Measurements from ENCODE around the gene ZFYVE27. TPM values are rescaled to one million over a fixed set of nuclear protein-coding genes. Genes with fewer than 3 reads are reported as not detected.
A peak's percentile ranks its signal among the peaks of the same experiment; 100 is the strongest.

ZFYVE27 gene
- total RNA-seq, 1 experiment from 2014 or later: 41.6 TPM

DNA sequence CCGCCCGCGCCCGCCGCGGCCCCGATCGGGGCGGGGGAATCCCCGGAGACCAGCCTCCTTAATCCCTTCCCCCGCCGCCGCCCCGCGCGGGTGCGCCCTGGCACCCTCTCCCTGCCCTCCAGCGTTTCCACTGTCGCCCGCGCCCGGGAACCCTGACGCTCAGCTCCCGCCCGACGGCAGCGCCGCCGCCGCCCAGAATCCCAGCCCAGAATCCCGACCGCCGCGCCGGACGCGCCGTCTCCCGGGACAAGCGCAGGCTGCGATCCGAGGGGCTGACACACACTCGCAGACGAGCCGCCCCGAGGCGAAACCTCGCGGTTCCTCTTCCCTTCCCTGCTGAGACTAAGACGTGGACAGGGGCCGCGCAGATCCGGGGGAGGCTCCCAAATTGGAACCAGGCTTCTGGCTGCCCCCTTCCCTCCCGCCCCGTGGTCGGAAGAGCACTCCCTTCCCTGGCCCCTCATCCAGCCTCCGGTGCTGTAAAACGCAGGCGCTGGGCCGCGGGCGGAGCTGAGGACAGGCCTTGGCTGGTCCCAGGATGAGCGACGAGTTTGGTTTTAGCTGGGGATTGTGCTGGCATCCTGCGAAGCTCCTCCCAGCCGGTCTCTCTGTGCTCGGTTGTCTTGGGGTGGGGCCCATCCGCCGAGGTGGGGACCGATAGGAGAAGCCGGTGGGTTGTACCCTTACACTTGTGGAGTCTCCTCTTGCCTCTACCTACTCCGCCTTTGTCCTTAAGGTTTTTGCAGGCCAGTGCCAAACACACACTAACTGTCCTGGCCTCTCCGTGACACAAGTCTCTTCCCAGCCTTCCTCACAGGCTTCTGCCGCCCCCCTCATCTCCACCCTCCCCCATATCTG is 22.3 kb upstream of the ZFYVE27 start:
- peaks cover 19% of the 10 kb centered on the region for H3K4me1 Mint-ChIP-seq (ENCODE audit: low read depth, unreplicated experiment)
- TSS peak; percentile 23 for BruUV-seq (replicated peaks)
- Histone ChIP-seq H3K36me3 (ENCODE audit: control insufficient read depth, insufficient read depth, low read length) (no peaks in the 10 kb centered on the region), H3K4me1 (peaks cover 19% of the 10 kb centered on the region), H3K9me3 (no peaks in the 10 kb centered on the region), H3K4me3 (ENCODE audit: low read depth, low read length) (peak overlapping the region; percentile 89), H3K27me3 (replicated peaks; ENCODE audit: control insufficient read depth, insufficient read depth, low read length) (no peaks in the 10 kb centered on the region)
- H3K4me3 Mint-ChIP-seq (ENCODE audit: unreplicated experiment): peak overlapping the region; percentile 92
- H3K27ac Mint-ChIP-seq (ENCODE audit: unreplicated experiment): peak overlapping the region; percentile 91
- TF ChIP-seq, protein P1, sequence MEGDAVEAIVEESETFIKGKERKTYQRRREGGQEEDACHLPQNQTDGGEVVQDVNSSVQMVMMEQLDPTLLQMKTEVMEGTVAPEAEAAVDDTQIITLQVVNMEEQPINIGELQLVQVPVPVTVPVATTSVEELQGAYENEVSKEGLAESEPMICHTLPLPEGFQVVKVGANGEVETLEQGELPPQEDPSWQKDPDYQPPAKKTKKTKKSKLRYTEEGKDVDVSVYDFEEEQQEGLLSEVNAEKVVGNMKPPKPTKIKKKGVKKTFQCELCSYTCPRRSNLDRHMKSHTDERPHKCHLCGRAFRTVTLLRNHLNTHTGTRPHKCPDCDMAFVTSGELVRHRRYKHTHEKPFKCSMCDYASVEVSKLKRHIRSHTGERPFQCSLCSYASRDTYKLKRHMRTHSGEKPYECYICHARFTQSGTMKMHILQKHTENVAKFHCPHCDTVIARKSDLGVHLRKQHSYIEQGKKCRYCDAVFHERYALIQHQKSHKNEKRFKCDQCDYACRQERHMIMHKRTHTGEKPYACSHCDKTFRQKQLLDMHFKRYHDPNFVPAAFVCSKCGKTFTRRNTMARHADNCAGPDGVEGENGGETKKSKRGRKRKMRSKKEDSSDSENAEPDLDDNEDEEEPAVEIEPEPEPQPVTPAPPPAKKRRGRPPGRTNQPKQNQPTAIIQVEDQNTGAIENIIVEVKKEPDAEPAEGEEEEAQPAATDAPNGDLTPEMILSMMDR (IDR thresholded peaks at IDR 0.05; ENCODE audit: insufficient read depth in 1 of 2, low read depth in 1 of 2, low read length in 1 of 2, severe bottlenecking in 1 of 2, unreplicated experiment in 1 of 2): no peak
- peak; percentile 54 to 58 for DNase-seq
- intact Hi-C loops (cut with micrococcal nuclease; ENCODE audit: unreplicated experiment): loop anchor here (1.0 to 5.0 kb wide), 2 partner anchors 17 to 32 kb away; no protein-coding TSS in a partner anchor
- ChIA-PET POLR2A (interaction anchor here (0.7 to 2.6 kb wide), 4 partner anchors 10 to 50 kb away, joined by 3 to 20 read pairs (median 10); partner anchors contain the start of genes AVPI1 and ZFYVE27), CTCF (interaction anchor here (1.0 to 2.7 kb wide), 8 partner anchors 9 to 38 kb away, joined by 3 to 15 read pairs (median 6); partner anchors contain the start of genes AVPI1 and ZFYVE27)
- H3K9me3 Mint-ChIP-seq (ENCODE audit: unreplicated experiment): no peaks in the 10 kb centered on the region
- no peaks in the 10 kb centered on the region for H3K27me3 Mint-ChIP-seq (ENCODE audit: insufficient read depth, unreplicated experiment)
- peaks cover 21% of the 10 kb centered on the region for H3K36me3 Mint-ChIP-seq (ENCODE audit: insufficient read depth, unreplicated experiment)

DNA sequence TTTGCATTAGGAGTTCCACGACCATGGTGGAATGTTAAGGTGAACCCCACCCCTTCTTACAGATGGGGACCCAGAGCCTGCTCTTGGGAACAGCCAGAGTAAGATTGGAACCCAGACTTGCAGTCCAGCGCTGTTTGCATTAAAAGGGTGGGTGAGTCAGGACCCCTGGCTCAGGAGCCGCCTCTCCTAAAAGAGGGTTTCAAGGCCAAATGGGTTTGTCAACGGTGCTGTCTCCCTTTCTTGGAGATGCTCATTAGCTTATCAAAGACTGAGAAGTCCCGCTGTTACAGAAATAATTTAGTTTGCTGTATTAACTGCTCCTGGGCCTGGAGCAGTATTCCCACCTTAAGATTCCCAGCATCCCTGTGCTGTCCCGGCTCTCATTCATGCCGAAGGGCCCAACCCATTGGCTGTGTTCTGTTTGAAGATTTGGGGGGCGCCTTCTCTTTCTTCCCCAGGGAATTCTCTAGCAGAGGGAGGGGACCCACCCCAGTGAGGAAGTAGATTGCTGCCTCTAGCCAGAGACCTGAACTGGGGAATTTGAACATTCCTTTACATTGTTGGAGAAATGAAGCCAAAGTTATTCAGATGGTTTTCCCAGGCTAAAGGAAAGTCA is 21.6 kb upstream of the ZFYVE27 start:
- DNase-seq: no peak
- ChIA-PET CTCF (interaction anchor here (1.4 to 2.7 kb wide), 5 partner anchors 8 to 39 kb away, joined by 4 to 15 read pairs (median 7); partner anchors contain the start of gene ZFYVE27), POLR2A (interaction anchor here (1.8 to 2.6 kb wide), 3 partner anchors 9 to 28 kb away, joined by 5 to 20 read pairs (median 16); partner anchors contain the start of genes AVPI1 and ZFYVE27)
- H3K4me3 ChIP-seq (ENCODE audit: low read depth, low read length): peak overlapping the region; percentile 89; the same call in 1 of the 2 replicates
- peak overlapping the region; percentile 92 for H3K4me3 Mint-ChIP-seq (ENCODE audit: unreplicated experiment)
- H3K27me3 ChIP-seq (replicated peaks; ENCODE audit: control insufficient read depth, insufficient read depth, low read length): no peaks in the 10 kb centered on the region
- H3K27me3 Mint-ChIP-seq (ENCODE audit: insufficient read depth, unreplicated experiment): no peaks in the 10 kb centered on the region
- peak overlapping the region; percentile 91 for H3K27ac Mint-ChIP-seq (ENCODE audit: unreplicated experiment)
- no peaks in the 10 kb centered on the region for H3K9me3 ChIP-seq
- H3K36me3 Mint-ChIP-seq (ENCODE audit: insufficient read depth, unreplicated experiment): peaks cover 21% of the 10 kb centered on the region
- H3K4me1 ChIP-seq: peaks cover 18% of the 10 kb centered on the region
- BruUV-seq (replicated peaks): no TSS peak
- H3K36me3 ChIP-seq (ENCODE audit: control insufficient read depth, insufficient read depth, low read length): no peaks in the 10 kb centered on the region
- no peaks in the 10 kb centered on the region for H3K9me3 Mint-ChIP-seq (ENCODE audit: unreplicated experiment)
- peaks cover 18% of the 10 kb centered on the region for H3K4me1 Mint-ChIP-seq (ENCODE audit: low read depth, unreplicated experiment)
- TF ChIP-seq, protein P1 (IDR thresholded peaks at IDR 0.05; ENCODE audit: insufficient read depth in 1 of 2, low read depth in 1 of 2, low read length in 1 of 2, severe bottlenecking in 1 of 2, unreplicated experiment in 1 of 2): no peak
- intact Hi-C loops (cut with micrococcal nuclease; ENCODE audit: unreplicated experiment): loop anchor here (5.0 kb wide), 1 partner anchor 33 kb away; no protein-coding TSS in a partner anchor

DNA sequence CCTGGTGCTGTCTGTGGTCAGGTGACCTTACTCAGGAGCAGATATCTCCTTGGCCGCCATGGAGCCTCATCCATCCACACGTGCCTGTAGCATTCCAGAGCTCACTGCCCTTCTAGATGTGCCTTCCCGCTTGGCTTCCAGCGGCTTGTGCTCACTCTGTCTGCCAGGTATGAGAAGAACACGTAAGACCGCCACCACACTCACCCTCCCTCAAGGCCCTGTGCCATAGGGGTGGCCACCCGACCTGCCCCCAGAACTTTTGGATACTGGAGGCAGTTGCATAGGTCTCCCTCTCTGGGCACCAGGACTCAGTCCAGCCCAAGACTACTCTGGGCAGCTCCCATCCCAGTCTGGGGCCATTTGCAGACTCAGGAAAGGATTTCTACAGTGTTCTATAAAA is 19.3 kb upstream of the ZFYVE27 start:
- Mint-ChIP-seq H3K27ac (ENCODE audit: unreplicated experiment) (no peak overlapping the region), H3K27me3 (ENCODE audit: insufficient read depth, unreplicated experiment) (no peaks in the 10 kb centered on the region), H3K9me3 (ENCODE audit: unreplicated experiment) (no peaks in the 10 kb centered on the region), H3K4me3 (ENCODE audit: unreplicated experiment) (no peak overlapping the region), H3K36me3 (ENCODE audit: insufficient read depth, unreplicated experiment) (peaks cover 20% of the 10 kb centered on the region), H3K4me1 (ENCODE audit: low read depth, unreplicated experiment) (peaks cover 17% of the 10 kb centered on the region)
- Histone ChIP-seq H3K4me3 (ENCODE audit: low read depth, low read length) (no peak overlapping the region), H3K9me3 (no peaks in the 10 kb centered on the region), H3K4me1 (peaks cover 18% of the 10 kb centered on the region), H3K36me3 (ENCODE audit: control insufficient read depth, insufficient read depth, low read length) (no peaks in the 10 kb centered on the region), H3K27me3 (replicated peaks; ENCODE audit: control insufficient read depth, insufficient read depth, low read length) (no peaks in the 10 kb centered on the region)
- POLR2A ChIA-PET: no interaction called here
- intact Hi-C loops (cut with micrococcal nuclease; ENCODE audit: unreplicated experiment): loop anchor here (5.0 kb wide), 1 partner anchor 35 kb away; no protein-coding TSS in a partner anchor
- no TSS peak for BruUV-seq (replicated peaks)
- TF ChIP-seq, protein P1 (IDR thresholded peaks at IDR 0.05; ENCODE audit: insufficient read depth in 1 of 2, low read depth in 1 of 2, low read length in 1 of 2, severe bottlenecking in 1 of 2, unreplicated experiment in 1 of 2): no peak
- CTCF ChIA-PET: interaction anchor here (1.1 to 2.6 kb wide), 2 partner anchors 8 to 9 kb away, joined by 3 to 8 read pairs; no protein-coding TSS in a partner anchor
- DNase-seq: no peak
